ENCODE data around the gene SORBS1. TPM values are rescaled to one million over a fixed set of nuclear protein-coding genes. Genes with fewer than 3 reads are reported as not detected.

The SORBS1 gene
- total and polyA plus RNA-seq, 2 donors (not counting 3 experiments of a cell fraction or from before 2014, with no cell fraction given) = 2.0 to 7.9 TPM

- CTCF ChIA-PET = interaction anchor here (1.0 kb wide), 1 partner anchor 10 kb away, joined by 3 read pairs; no protein-coding TSS in a partner anchor
- intact Hi-C loops (cut with micrococcal nuclease) = no loop called here
Measured at GRCh38 chr10:95304976-95305375, 256.2 kb downstream of the SORBS1 start.

More at GRCh38 chr10:95304976-95305375, 256.2 kb downstream of the SORBS1 start:
- DNase-seq (ENCODE audit: low read depth, low spot score) (no peak), FAIRE-seq (no peak)
- Histone ChIP-seq H3K27me3 (ENCODE audit: control insufficient read depth in 2 of 2, insufficient read depth in 2 of 2, low read length in 2 of 2) (no peaks in the 10 kb centered on the region), H3K79me2 (ENCODE audit: control insufficient read depth, insufficient read depth, low read length) (no peaks in the 10 kb centered on the region), H2AFZ (ENCODE audit: low read depth, low read length) (no peak overlapping the region), H3K27ac (ENCODE audit: insufficient read depth, low read depth, low read length) (no peak overlapping the region), H3K36me3 (ENCODE audit: control insufficient read depth in 2 of 2, extremely low read depth in 1 of 2, insufficient read depth in 2 of 2, low read length in 2 of 2) (no peaks in the 10 kb centered on the region), H3K4me1 (ENCODE audit: control insufficient read depth, extremely low read depth, insufficient read depth, low read length) (peaks cover 15% of the 10 kb centered on the region), H3K9ac (replicated peaks; ENCODE audit: extremely low read depth, insufficient read depth, low read length) (no peak overlapping the region), H3K9me1 (replicated peaks; ENCODE audit: control insufficient read depth, extremely low read depth, insufficient read depth, low read length) (no peaks in the 10 kb centered on the region), H4K20me1 (replicated peaks; ENCODE audit: control insufficient read depth, extremely low read depth, insufficient read depth, low read length) (no peaks in the 10 kb centered on the region), H3K4me3 (replicated peaks in 1 of 3; ENCODE audit: insufficient read depth in 1 of 3, low read depth in 1 of 3, low read length in 3 of 3) (no peak overlapping the region), H3K9me3 (replicated peaks; ENCODE audit: control insufficient read depth, insufficient read depth, low read length) (no peaks in the 10 kb centered on the region), H3K4me2 (ENCODE audit: insufficient read depth, low read length) (no peak overlapping the region)
- dilution Hi-C loops (cut with MboI; ENCODE audit: extremely low pct_ligation_motif_present, low sequenced_read_pairs) = no loop called here
- TF ChIP-seq GATA2 (IDR thresholded peaks at IDR 0.05; ENCODE audit: insufficient read depth, insufficient read length, low read depth, low read length) (no peak), MYC (IDR thresholded peaks at IDR 0.05; ENCODE audit: low read depth, low read length) (no peak), POLR2A (IDR thresholded peaks at IDR 0.05; ENCODE audit: low read depth, low read length) (no peak), EZH2 (IDR thresholded peaks at IDR 0.05; ENCODE audit: borderline replicate concordance, low read depth, low read length, severe bottlenecking) (no peak), JUN (IDR thresholded peaks at IDR 0.05; ENCODE audit: borderline replicate concordance, insufficient read depth, insufficient read length, low read depth) (no peak), FOS (IDR thresholded peaks at IDR 0.05; ENCODE audit: borderline replicate concordance, insufficient read depth, low read length) (no peak), CTCF (IDR thresholded peaks at IDR 0.05; ENCODE audit: extremely low read depth in 1 of 2, insufficient read depth in 1 of 2, low read depth in 1 of 2, low read length in 2 of 2) (no peak), POLR2AphosphoS5 (IDR thresholded peaks at IDR 0.05; ENCODE audit: insufficient read depth, low read depth, low read length) (no peak), MAX (IDR thresholded peaks at IDR 0.05; ENCODE audit: insufficient read depth, insufficient read length) (no peak)
- POLR2A ChIA-PET = no interaction called here
- BruUV-seq (replicated peaks) = no TSS peak

Data from endothelial cell of umbilical vein (primary cell).